GM13977 (cell line): ENCODE data around the gene IPCEF1.
A peak's percentile ranks its signal among the peaks of the same experiment; 100 is the strongest.

Source experiments
- DNase-seq: peaks from one replicate; pipeline ENCODE4 v3.0.0; 2012; ENCODE audit warnings: low spot score
- in situ Hi-C: fragments of 300-500 bp; cut with MboI; formaldehyde crosslinking; loops from one replicate; pipeline ENCODE4 v1.12.0; 2022; ENCODE audit warnings: low sequenced_read_pairs, low pct_unique_long_range_greater_than_20kb, mixed read lengths, inconsistent platforms; ENCODE audit not compliant: unreplicated experiment
- TF ChIP-seq, protein P1 (sequence below): IDR thresholded peaks from 2 replicates; pipeline ENCODE4 v1.5.1; 2012; ENCODE audit warnings: mild to moderate bottlenecking, control low read depth; ENCODE audit not compliant: insufficient read depth; ENCODE audit errors: extremely low read depth, missing control alignments

The IPCEF1 gene

DNA sequence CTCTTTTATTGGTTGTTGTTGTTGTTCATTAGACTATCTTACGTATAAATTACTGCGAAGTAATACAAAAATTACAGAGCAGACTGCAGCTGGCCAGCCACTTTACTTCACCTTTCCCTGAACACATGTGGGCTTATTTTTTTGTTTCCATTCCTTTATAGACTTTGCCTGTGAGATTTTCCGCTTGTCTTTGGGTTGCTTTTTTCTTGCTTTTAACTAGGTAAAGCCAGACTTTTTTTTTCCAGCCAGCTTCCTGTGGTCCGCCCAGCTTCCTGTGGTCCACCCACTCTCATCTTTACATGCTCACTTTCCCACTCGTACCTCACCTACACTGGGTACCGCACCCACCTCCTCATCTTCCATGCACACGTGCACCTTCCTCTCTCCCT is 79.0 kb downstream of the IPCEF1 start:
- DNase-seq, result no peak
- in situ Hi-C loops, result loop anchor here (5.0 kb wide), 1 partner anchor 120 kb away; no protein-coding TSS in a partner anchor
- TF ChIP-seq, protein P1, sequence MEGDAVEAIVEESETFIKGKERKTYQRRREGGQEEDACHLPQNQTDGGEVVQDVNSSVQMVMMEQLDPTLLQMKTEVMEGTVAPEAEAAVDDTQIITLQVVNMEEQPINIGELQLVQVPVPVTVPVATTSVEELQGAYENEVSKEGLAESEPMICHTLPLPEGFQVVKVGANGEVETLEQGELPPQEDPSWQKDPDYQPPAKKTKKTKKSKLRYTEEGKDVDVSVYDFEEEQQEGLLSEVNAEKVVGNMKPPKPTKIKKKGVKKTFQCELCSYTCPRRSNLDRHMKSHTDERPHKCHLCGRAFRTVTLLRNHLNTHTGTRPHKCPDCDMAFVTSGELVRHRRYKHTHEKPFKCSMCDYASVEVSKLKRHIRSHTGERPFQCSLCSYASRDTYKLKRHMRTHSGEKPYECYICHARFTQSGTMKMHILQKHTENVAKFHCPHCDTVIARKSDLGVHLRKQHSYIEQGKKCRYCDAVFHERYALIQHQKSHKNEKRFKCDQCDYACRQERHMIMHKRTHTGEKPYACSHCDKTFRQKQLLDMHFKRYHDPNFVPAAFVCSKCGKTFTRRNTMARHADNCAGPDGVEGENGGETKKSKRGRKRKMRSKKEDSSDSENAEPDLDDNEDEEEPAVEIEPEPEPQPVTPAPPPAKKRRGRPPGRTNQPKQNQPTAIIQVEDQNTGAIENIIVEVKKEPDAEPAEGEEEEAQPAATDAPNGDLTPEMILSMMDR, result peak; percentile 2

DNA sequence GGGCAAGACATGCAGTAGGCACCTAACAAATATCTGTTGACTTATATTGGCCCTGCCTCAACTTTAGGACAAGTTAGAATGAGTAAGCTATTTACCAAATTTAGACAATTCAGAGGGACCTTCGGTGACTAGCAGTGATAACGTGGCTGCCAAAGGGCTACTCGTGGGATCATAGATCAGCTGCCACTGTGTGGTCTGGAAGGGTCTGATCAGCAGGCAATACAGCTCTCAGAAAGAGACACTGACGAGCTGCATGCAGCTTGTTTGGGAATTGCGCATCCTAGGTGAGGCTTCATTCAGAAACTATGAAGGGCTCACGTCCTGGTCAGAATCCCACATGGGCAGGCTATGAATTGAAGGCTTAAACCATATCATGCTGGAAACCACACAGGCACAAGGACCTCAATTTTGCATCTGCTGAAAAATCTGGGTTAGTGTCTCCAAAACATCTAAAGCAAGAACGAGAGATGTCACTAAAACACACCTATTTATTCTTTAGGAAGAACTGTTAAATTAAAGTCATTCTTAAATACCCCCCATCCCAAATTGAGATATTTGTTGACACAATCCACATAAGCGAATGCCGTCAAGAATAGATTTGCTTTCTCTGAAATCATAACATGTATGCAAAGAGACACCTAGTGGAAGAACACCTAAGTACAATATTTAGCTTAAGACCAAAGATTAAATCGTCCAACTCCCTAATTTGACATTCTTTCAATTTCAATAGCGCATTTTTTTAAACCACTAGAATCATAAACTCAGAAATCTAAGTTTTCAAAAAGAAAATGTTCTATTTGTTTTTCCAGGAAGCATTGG is 79.6 kb downstream of the IPCEF1 start:
- in situ Hi-C loops, result loop anchor here (5.0 kb wide), 1 partner anchor 120 kb away; no protein-coding TSS in a partner anchor
- peak; percentile 39 for DNase-seq
- TF ChIP-seq, protein P1, result peak; percentile 59

DNA sequence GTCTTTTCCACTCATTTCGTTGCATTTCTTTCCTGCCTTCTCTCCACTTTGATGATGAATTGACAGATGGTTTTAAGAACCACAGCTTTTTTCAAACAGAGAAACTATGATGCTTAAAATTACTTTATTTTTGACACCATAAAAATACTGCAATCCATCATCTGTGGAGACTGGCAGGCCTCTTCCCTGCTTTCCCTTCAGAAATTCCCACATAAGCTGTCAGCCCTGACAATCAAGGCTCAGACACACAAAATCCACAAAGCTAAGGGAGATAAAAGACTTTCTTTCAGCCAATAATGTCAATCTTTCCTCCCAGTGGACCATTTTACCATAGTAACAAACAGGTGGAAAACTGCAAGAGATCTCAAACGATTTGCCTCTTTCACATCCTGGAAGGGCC is 82.4 kb downstream of the IPCEF1 start:
- no peak for DNase-seq
- TF ChIP-seq, protein P1, result no peak
- in situ Hi-C loops, result no loop called here

DNA sequence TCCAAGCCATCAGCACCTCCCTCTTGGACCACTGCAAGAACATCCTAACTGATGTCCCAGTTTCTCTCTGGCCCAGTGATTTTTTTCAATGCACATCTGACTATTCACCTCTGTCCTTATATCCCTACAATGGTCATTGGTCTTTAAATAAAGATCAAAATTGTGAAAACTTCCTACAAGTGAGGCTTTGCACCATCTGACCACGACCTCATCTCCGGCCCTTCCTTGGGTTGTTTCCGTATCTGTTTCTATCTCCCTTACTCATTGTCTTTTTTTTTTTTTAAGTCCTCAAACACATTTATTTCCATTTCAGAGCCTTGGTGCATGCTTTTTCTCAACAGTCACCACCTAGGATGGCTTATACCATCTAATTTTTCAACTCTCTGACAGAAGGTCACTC is 88.1 kb downstream of the IPCEF1 start:
- in situ Hi-C loops, result no loop called here
- no peak for DNase-seq
- TF ChIP-seq, protein P1, result no peak

DNA sequence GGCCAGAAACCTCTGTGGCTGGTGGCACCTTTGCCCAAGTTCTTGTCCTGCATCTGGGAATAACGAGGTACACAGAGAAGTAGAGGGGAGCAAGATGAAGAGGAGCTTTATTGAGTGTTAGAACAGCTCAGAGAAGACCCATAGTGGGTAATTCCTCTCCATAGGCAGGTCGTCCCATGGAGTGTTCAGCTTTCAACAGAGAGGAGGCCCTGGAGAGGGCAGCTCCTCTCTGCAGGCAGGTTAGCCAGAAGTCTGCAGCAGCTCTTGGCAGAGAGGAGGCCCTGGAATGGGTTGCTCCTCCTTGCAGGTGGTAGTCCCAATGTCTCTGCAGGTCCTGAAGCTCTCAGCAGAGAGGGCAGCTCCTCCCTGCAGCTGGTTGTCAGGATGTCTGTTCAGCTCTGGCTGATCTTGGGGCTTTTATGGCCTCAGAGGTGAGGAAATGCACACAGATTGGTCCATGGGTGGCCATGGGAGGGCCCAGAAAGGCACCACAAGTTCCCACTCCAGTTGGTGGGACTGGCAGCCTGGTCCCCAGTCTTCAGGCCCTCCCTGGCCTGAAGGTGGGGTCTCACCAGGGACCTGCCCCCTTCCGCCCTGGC is 89.0 kb downstream of the IPCEF1 start:
- TF ChIP-seq, protein P1, result no peak
- no peak for DNase-seq
- in situ Hi-C loops, result no loop called here

DNA sequence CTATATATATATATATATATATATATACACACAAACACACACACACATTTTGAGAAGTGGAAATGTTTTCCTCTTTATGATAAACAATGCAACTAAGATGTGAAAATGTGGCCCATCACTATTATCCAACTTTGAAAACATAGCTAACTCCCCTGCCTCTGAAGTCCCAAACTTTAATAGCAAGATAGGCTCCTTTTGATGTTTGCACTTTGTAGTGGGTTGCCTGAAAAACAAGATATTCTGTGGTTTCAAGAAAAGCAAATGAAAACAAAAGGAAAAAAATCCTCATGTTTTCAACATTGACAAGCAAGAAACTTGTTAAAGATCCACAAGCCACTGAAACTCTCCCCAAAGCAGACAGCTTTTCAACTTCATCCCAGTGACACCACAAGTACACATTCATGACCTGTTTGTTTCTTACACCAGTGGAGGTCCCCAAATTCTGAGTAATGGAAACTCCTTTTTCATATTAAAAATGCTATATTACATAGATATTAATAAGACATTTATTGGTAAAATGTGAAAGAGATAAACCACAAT is 90.0 kb downstream of the IPCEF1 start:
- in situ Hi-C loops, result no loop called here
- no peak for DNase-seq
- TF ChIP-seq, protein P1, result no peak
